CD4-positive, alpha-beta T cell treated with Interleukin-4 for 1 hour (primary cell): ENCODE measurements around the gene KLHDC10.
"Not testable (repeated sequence)": the region's sequence is repeated elsewhere in the genome, so short reads cannot be mapped to it uniquely, and the experiment has no call there.

Experiments
- DNase-seq, 2 donors: peaks; one replicate each; pipeline ENCODE4 v3.0.0-alpha.2; 2020 to 2022

KLHDC10 gene

GRCh38 chr7:130124711-130125110, 54.4 kb downstream of the KLHDC10 start:
- DNase-seq, result no peak

GRCh38 chr7:130126840-130127239, 56.5 kb downstream of the KLHDC10 start:
- not testable (repeated sequence) for DNase-seq

GRCh38 chr7:130127404-130127803, 57.1 kb downstream of the KLHDC10 start:
- DNase-seq, result no peak

GRCh38 chr7:130127821-130128317, 57.5 kb downstream of the KLHDC10 start:
- DNase-seq, result no peak

- no peak for DNase-seq
Measured at GRCh38 chr7:130129011-130129411, 58.7 kb downstream of the KLHDC10 start.

GRCh38 chr7:130131191-130131834, 61.0 kb downstream of the KLHDC10 start:
- no peak for DNase-seq

GRCh38 chr7:130131964-130132875, 61.9 kb downstream of the KLHDC10 start:
- no peak for DNase-seq

- no peak for DNase-seq
Measured at GRCh38 chr7:130133029-130133782, 62.9 kb downstream of the KLHDC10 start.

GRCh38 chr7:130134106-130134636, 63.8 kb downstream of the KLHDC10 start:
- no peak for DNase-seq

GRCh38 chr7:130134726-130135125, 64.4 kb downstream of the KLHDC10 start:
- DNase-seq, result no peak

GRCh38 chr7:130135208-130136205, 65.2 kb downstream of the KLHDC10 start:
- DNase-seq, result no peak

- DNase-seq, result no peak
Measured at GRCh38 chr7:130136579-130137167, 66.3 kb downstream of the KLHDC10 start.

GRCh38 chr7:130137207-130137606, 66.9 kb downstream of the KLHDC10 start:
- DNase-seq, result no peak

- DNase-seq, result no peak
Measured at GRCh38 chr7:130139193-130139960, 69.0 kb downstream of the KLHDC10 start.

GRCh38 chr7:130140551-130141160, 70.3 kb downstream of the KLHDC10 start:
- DNase-seq, result no peak

GRCh38 chr7:130141161-130141883, 71.0 kb downstream of the KLHDC10 start:
- peak; percentile 39 to 41 for DNase-seq

GRCh38 chr7:130141884-130142653, 71.7 kb downstream of the KLHDC10 start:
- no peak for DNase-seq

GRCh38 chr7:130142654-130143333, 72.5 kb downstream of the KLHDC10 start:
- no peak for DNase-seq
